NCI-H345 (cell line): ENCODE data around the gene HMG20A.
"Not testable (repeated sequence)": the region's sequence is repeated elsewhere in the genome, so short reads cannot be mapped to it uniquely, and the experiment has no call there.

ENCODE experiments used
- DNase-seq: peaks from one replicate; lab custom pipeline; 2025; lab: John Stamatoyannopoulos, UW

HMG20A gene

DNA sequence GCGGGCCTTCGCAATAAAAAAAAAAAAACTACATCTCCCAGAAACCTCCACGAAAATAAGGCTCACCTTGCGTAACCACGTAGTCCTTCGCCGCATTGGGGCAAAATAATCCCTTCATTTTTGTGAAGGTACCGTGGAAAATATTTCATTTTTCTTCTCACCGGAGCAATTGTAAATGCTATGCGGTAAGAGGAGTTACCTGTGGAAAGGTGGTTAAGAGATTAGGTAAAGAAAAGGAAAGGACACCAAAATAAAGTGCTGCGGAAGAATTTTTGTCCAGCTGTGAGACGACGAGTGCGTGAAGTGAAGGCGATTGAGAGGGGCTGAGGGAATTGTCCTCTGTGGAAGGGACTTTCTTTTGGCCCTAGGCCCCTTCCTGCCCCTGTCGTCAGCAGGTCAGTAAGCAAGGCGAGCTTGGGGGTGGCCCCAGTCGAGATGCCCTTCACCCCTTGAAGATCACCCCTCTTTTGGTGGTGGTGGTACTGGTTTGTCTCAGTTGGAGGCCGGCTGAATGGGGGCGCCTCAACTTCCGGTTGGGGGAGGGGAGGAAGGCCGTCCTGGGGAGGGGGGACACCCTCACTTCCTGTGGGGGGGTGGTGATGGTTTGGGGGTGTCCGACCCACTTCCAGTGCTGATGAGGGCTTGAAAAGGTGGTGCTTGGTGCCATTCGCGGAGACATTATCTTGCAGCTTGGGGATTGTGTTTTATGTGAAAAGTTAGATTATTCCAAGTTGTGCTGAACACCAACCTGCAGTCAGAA is at the start of gene HMG20A:
TSS of gene HMG20A (plus strand) at position 279 of the 760 bp plus-strand sequence. CDS start 37,520 bp downstream, outside the sequence.
- peak; percentile 75 for DNase-seq

DNA sequence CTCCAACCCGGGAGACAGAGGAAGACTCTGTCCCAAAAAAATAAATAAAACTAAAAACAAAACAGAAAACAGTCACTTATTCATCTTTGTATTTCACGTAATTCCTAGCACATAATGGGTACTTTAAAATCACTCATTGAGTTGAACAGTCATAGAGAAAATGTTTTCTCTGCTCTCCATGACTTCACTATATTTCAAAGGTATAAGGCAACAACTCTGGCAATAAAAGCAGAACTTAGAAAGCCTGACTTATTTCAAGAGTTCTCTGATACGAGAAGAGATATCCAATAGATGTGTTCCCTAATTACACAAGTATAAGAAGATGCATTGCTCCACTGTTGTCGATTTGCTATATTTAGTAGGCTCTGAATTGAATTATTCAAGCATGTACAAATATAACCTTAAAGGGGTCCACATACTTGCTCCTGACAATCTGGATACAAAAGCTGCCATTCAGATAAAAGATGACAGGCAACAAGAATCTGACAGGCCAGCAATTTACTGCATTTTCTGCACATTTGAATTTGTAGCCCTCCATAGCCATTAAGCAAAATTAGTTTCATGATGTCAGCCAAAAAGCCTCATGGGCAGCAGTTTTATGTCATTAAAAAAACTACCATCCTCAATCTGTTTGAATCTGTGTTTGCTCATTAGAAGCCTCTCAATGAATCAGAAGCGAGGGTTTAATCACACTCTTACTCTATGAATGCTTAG is 48.7 kb upstream of the HMG20A start:
- DNase-seq, result no peak

DNA sequence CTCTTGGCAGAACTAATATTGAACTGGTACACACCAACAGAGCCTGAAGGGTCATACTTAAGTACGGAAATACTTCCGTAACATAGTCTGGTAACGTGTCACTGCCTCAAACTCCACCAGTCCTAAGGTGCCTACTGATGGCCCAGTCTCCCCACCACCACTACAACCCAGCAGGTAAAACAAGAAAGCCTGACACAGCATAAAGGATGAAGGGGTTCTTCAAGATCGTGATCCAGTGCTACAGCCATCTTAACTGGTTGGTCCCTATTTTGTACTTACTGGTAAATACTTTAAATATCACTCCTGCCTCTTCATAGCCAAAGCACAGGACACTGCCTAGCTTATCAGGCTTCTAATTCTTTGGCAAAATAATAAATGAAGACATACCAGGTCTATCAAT is 47.2 kb upstream of the HMG20A start:
- no peak for DNase-seq

DNA sequence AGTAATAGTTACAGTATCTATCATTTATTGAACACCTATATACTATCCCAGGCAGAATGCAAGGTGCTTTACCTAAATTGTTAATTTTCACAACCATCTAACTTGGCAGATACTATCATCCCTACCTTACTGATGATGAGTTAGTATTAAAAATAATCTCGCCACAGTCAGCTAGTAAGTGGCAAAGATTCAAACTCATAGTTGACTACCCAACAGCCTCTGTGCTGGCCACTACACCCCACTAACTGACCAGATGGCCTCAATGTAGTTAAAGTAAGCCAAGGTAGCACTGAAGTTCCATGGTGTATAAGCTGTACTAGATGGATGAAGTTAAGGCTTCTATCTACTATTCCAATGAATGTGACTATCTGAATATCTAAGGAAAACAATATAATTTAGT is 45.6 kb upstream of the HMG20A start:
- DNase-seq, result no peak

DNA sequence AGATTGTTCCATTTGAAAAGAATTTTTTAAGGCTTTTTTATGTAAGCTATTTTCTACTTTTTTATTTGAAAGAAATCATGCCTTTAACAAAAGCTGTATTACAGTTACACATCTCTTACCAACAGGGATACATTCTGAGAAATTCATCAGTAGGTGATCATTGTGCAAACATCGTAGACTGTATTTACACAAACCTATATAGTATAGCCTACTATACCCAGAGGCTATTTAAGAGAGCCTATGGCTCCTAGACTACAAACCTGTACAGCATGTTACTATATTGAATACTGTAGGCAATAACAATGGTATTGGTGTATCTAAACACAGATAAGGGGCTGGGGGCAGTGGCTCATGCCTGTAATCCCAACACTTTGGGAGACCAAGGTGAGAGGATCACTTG is 43.9 kb upstream of the HMG20A start:
- peak; percentile 7 for DNase-seq

DNA sequence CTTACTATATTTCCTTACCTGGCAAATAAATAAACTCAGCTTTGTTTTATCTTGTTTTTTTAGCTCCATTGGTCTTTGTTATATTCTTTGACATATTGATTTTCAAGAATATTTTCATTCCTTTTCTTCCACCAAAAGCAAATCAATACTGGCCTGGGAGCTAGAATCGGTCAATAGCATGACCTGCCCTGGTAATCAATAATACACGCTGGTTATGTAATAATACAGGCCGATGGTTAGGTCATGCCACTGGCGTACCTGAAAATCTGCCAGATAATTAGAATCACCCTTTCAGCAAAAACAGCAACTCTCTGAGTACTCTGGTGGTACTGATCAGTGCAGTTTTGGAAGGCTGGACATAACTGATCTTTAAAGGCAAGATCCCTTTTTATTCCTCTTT is 40.7 kb upstream of the HMG20A start:
- DNase-seq, result no peak

DNA sequence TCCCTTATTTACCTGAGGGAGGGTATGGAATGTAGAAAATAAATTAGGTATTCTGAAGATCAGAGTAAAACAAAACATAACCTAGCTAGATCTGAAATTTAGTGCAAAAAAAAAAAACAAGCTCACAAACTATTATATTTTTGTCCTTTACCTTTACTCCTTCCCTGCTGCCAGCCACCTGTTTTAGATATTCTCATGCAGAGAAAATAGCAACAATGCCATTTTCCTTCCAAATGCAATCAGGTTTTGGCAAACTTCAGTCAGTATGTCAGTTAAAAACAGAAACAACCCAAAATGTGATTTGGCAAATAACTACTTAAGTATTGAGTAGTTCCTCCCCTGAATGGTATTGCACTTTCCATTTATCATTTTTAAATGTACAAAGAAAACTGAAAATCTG is 36.6 kb upstream of the HMG20A start:
- no peak for DNase-seq

DNA sequence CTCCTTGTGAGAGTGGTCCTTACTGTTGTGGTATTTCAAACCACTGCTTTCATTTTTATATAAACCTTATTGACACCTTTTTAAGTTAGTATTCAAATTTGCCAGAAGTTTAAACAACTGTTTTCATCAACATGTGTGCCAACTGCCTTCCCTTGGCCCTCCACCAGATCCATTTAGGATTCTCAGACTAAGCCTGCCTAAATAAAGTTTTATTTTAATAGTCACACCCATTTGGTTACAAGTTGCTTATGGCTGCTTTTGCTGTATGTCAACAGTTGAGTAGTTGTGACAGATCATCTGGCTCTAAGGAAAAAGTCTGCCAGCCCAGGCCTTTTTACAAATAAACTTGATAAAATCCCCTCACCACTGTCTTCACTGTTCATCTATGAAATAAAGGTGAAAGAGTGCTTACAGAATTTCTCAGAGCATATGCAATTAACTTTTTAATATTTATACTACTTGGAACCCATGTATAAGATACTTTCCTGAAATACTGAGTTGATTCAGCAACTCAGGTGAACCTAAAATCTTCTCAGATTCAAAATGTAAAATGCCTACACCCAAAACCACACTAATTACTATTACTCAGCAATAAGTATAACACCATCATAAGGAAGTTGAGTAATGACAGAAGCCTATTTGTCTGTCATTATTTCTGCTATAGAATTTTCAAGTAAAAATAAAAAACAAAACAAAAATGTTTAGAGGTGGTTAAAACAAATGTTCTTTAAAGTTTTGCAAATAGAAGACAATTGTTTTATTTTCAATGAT is 35.9 kb upstream of the HMG20A start:
- no peak for DNase-seq

DNA sequence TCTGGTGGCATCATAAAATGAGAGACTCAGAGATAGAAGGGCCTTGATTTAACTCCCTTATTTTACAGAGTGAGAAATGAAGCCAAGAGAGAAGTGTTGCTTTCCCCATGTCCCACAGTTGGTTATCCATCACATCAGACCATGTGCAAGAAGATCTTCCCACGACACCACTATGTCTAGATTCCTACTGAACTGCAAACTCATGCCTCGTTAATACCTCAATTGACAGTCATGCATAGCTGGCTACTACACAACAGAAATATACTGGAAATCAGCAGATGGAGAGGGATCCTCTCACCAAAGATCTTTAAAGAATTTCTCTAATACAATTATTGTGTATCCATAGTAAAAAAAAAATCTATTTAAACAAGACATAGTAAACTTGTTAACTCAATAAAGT is 34.1 kb upstream of the HMG20A start:
- no peak for DNase-seq

DNA sequence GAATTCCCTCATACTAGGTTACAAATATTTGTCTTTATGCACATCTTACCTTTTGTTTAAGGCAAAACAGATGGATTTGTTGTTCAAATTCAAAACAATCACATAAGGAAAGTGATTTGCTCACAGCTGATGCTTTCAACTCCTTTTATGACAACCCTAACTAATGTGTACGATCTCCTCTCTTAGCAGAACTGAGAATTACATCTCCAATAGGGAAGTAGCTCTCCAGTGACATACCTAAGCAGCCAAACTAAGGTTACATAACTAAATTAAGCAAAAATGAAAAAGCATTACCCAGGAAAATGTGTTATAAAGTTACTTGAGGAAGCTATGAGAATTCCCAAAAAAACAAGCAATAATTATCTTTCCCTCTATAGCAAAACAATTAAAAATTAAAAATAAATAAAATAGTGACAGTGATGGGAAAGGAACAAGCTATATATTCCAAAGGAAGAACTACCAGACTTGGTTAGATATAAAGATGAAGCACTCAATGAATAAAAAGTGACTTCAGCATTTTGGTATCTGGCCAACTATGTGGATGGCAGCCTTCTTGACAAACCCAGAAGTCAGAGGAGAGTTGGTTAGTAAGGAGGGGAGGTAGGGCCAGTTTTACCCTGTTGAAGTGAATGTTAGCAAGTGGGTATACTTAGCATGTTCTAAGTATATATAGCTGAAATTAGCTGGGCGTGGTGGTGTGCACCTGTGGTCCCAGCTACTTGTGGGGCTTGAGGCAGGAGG is 33.2 kb upstream of the HMG20A start:
- DNase-seq, result no peak

DNA sequence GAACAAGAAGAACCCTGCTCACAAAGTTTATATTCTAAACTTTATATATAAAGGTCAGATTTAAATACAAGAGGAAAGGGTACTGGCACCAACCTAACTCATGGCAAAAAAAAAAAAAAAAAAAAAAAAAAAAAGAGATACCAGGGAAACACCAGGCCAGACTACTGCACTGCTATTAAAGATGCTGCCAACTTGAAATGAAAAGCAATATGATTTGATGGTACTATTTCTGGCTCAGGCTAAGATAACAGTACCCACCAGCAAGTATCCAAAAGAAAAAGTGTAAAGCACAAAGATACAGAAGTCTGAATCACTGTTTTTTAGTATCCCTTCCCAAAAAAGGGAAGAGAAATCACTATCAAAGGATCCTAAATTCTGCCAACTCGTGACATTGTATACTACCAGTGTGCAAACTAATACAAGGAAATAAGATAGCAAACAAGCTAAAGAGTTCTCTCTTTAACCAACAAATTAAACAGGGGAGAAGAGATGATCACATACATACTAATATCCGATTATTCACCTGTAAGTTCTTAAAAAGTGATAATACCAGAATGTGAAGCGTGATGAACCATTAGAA is 29.2 kb upstream of the HMG20A start:
- no peak for DNase-seq

DNA sequence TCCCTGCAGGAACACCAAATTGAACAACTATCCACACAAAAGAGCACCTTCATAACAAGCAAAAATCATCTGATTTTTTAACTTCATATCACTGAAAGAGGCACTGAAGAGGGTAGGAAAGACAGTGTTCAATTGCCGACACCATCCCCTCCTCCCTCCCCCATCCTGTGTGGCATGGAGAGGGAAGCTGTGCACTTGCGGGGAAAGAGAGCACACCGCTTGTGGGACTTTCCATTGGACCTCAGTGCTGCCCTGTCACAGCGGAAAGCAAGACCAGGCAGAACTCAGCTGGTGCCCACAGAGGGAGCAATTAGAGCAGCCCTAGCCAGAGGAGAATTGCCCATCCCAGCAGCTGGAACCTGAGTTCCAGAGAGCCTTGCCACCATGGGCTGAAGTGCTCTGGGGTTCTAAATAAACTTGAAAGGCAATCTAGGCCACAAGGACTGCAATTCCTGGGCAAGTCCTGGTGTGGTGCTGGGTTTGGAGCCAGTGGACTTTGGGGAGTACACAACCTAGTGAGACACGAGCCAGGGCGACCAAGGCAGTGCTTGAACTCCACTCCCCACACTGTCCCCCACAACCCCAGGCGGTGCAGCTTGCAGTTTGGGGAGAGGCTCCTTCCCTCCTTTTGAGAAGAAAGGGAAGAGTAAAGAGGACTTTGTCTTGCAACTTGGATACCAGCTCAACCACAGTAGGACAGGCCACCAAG is 27.8 kb upstream of the HMG20A start:
- DNase-seq, result no peak

DNA sequence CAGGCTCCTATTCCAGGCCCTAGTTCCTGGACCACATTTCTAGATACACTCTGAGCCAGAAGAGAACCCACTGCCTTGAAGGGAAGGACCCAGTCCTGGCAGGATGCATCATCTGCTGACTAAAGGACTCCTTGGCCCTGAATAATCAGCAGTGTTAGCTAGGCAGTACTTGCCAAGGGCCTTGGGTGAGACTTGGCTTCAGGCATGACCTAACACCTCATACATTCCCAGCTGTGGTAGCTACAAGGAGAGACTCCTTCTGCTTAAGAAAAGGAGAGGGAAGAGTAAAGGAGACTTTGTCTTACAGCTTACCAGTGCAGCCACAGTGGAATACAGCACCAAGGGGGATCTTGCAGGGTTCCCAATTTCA is 27.2 kb upstream of the HMG20A start:
- DNase-seq, result no peak

DNA sequence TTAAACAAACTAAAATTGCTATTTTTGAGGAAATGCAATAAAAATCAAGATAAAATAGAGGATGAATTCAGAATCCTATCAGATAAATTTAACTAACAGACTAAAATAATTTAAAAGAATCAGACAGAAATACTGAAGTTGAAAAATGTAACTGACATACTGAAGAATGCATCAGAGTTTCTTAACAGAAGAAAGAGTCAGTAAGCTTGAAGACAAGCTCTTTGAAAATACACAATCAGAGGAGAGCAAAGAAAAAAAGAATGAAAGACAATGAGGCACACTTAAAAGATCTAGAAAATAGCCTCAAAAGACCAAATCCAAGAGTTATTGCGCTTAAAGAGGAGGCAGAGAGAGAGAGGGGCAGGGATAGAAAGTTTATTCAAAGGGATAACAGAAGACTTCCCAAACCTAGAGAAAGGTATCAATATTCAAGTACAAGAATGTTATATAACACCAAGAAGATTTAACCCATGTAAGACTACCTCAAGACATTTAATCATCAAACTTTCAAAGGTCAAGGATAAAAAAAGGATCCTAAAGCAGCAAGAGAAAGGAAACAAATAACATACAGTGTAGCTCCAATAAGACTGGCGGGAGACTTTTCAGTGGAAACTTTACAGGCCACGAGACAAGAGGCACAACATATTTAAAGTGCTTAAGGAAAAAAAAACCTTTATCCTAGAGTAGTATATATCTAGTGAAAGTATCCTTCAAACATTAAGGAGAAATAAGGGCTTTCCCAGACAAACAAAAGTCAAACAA is 25.5 kb upstream of the HMG20A start:
- DNase-seq, result no peak

DNA sequence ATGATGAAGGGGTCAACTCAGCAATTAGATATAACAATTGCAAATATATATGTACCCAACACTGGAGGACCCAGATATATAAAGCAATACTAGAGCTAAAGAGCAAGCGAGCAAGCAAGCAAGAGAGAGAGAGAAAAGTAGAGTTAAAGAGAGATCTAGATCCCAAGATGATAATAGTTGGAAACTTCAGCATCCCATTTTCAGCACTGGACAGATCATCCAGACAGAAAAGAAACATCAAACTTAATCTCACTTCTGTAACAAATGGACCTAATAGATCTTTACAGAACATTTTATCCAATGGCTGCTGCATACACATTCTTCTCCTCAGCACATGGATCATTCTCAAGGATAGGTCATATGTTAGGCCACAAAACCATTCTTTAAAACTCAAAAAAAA is 24.0 kb upstream of the HMG20A start:
- no peak for DNase-seq

DNA sequence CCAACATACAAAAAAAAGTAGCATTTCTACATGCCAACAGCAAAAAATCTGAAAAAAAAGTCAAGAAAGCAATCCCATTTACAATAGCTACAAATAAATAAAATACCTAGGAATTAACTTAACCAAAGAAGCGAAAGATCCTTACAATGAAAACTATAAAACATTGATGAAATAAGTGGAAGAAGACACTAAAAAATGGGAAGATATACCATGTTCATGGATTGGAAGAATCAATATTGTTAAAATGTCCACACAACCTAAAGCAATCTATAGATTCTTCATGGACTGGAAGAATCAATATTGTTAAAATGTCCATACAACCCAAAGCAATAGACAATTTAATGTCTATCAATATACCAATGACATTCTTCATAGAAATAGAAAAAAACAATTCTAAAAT is 21.8 kb upstream of the HMG20A start:
- DNase-seq, result no peak

DNA sequence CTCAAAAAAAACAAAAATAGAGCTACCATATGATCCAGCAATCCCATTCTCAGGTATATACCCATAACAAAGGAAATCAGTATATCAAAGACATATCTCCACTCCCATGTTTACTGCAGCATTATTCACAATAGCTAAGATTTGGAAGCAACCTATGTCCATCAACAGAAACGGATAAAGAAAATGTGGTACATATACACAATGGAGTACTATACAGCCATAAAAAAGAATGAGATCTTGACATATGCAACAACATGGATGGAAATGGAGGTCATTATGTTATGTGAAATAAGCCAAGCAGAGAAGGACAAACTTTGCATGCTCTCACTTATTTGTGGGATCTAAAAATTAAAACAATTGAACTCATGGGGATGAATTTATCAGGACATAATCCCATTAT is 20.4 kb upstream of the HMG20A start:
- no peak for DNase-seq

DNA sequence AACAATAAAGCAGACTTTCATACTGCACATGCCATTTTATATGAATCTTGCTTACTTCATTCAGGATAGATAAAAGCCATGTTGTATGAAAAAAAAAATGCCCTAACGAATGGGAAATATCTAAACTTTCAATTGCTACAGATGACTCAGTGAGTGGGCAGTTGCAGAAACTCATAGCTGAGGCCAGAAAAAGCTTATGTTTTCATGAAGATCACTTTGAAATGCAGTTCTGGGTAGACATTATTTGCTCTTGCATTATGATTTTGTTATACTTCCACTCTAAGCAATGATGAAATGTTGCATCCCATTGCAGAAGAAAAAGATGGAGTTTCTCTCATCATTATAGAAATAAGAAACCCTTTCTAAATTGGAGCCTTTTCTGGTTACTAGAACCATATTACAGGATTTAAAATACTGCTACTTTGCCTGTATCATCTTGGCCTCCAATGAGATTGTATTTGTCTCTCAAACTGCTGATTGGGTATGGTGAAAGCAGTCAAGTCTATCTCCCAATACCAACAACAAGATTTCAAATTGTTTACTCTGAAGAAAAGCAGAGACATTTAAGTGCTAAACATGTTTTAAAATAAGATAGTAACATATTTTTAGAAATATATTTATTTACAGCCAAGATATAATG is 17.8 kb upstream of the HMG20A start:
- no peak for DNase-seq

DNA sequence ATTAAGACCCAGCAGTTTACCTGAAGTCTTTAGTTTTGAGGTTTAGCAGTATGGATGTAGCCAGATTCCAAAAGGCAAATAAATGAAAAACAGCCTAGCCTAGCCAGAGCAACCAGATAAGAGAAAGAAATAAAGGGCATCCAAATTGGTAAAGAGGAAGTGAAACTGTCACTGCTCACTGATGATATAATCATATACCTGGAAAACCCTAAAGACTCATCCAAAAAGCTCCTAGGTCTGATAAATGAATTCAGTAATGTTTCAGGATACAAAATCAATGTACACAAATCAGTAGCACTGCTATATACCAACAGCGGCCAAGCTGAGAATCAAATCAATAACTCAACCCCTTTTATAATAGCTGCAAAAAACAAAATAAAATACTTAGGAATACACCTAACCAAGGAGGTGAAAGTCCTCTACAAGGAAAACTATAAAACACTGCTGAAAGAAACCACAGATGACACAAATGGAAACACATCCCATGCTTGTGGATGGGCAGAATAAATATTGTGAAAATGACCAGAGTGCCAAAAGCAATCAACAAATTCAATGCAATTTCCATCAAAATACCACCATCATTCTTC is 14.4 kb upstream of the HMG20A start:
- not testable (repeated sequence) for DNase-seq

DNA sequence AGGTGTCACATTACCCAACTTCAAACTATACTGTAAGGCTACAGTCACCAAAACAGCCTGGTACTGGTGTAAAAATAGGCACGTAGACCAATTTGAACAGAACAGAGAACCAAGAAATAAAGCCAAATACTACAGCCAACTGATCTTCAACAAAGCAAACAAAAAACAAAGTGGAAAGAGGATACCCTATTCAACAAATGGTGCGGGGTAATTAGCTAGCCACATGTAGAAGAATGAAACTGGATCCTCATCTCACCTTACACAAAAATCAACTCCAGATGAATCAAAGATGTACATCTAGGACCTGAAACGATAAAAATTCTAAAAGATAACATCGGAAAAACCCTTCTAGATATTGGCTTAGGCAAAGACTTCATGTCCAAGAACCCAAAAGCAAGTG is 13.8 kb upstream of the HMG20A start:
- DNase-seq, result no peak
